ENCODE measurements around the gene CIP2A.
"Not testable (repeated sequence)": the region's sequence is repeated elsewhere in the genome, so short reads cannot be mapped to it uniquely, and the experiment has no call there.

Gene CIP2A

DNA sequence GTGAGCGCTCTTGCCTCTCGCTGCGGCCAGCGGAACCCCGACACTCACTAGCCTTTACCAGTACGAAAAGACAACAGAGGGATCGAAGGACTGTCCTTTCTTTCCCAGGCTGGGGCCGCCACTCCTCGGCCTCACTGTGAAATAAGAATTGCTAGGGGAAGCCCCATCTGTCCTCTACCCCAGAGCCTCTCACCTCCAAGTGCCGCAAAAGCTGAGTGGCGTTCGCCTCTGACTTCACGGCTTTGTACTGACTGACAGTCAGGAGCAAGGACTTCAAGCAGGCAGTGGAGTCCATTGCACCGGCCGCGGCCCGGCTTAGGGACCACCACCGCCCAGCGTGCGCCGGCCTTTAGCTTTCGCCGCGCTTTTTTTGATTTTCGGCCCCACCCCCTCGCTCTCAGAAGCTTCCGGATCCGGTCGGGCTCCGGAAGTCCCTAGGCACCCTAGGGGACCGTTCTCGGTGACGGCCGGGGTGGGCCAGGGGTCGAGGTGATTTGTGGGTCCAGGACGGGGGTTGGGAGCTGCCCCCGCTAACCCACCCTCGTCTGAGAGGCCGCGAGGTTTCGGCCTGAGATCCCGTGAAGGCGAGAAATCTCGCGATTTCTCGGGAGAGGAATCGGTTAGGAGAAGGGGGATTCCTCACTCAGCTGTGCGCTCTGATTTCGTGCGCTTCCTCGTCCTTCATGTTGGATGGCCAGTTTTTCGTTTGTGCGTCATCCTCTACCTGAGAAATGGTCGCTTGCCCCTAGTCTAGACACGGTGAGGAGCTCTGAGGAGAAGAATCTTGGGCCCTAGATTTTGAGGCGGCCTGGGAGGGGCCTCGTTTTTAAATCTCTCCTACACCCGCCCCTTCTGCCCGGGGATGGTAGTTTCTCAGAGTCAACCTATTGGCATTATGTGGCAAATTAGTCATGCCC lies at the start of gene CIP2A, which contains the start of gene DZIP3:
TSS of gene CIP2A (minus strand) at position 358 of the 917 bp plus-strand sequence. CDS start at position 295, 63 bp downstream.
TSS of gene DZIP3 (plus strand) at position 642 of the 917 bp plus-strand sequence. CDS start 15,685 bp downstream, outside the sequence.
- Histone ChIP-seq H3K9ac (ENCODE audit: low read length) (peak within 1 kb of the TSS; percentile 75), H3K4me1 (ENCODE audit: insufficient read depth, low read length) (no peaks in the 10 kb centered on the region), H3K4me3 (ENCODE audit: low read depth in 1 of 2, low read length in 2 of 2) (peak within 1 kb of the TSS; percentile 67 to 70), H3K36me3 (ENCODE audit: insufficient read depth, low read length) (no peaks in the 10 kb centered on the region), H3K27ac (ENCODE audit: low read depth, low read length) (peak within 1 kb of the TSS; percentile 81), H3K27me3 (ENCODE audit: control insufficient read depth in 1 of 2, insufficient read depth in 2 of 2, low read length in 2 of 2) (no peaks in the 10 kb centered on the region), H3K9me3 (ENCODE audit: low read length) (no peaks in the 10 kb centered on the region)

DNA sequence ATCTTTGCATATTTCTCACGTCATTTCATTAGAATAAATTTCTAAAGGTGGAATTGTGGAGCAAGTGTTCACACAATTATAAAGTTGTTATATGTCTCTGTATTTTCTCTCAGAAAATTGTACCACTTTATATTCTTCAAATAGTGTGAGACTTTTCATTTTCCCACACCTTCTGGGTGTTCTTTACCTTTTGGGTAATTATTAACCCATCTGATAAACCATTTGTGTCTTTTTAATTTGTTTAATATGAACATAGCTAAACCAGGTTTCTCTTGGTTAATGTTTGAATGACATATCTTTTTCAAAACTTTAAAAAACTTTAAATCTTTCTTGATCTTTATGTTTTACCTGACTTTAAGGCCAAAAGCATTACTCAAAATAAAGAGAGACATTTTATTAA lies 40.7 kb upstream of the CIP2A start:
- Histone ChIP-seq H3K4me3 (ENCODE audit: low read depth in 1 of 2, low read length in 2 of 2) (no peak overlapping the region), H3K9me3 (ENCODE audit: low read length) (no peaks in the 10 kb centered on the region), H3K36me3 (ENCODE audit: insufficient read depth, low read length) (peaks cover 7% of the 10 kb centered on the region), H3K4me1 (ENCODE audit: insufficient read depth, low read length) (no peaks in the 10 kb centered on the region), H3K27me3 (ENCODE audit: control insufficient read depth in 1 of 2, insufficient read depth in 2 of 2, low read length in 2 of 2) (no peaks in the 10 kb centered on the region), H3K9ac (ENCODE audit: low read length) (no peak overlapping the region), H3K27ac (ENCODE audit: low read depth, low read length) (no peak overlapping the region)

GRCh38 chr3:108623504-108623903 lies 34.3 kb upstream of the CIP2A start:
- no peak overlapping the region for H3K4me3 ChIP-seq (ENCODE audit: low read depth in 1 of 2, low read length in 2 of 2)
- no peak overlapping the region for H3K27ac ChIP-seq (ENCODE audit: low read depth, low read length)
- no peaks in the 10 kb centered on the region for H3K9me3 ChIP-seq (ENCODE audit: low read length)
- H3K9ac ChIP-seq (ENCODE audit: low read length): no peak overlapping the region
- H3K4me1 ChIP-seq (ENCODE audit: insufficient read depth, low read length): no peaks in the 10 kb centered on the region
- H3K36me3 ChIP-seq (ENCODE audit: insufficient read depth, low read length): peaks cover 7% of the 10 kb centered on the region
- no peaks in the 10 kb centered on the region for H3K27me3 ChIP-seq (ENCODE audit: control insufficient read depth in 1 of 2, insufficient read depth in 2 of 2, low read length in 2 of 2)

GRCh38 chr3:108620250-108620649 lies 31.0 kb upstream of the CIP2A start:
- Histone ChIP-seq H3K27ac (ENCODE audit: low read depth, low read length) (no peak overlapping the region), H3K9ac (ENCODE audit: low read length) (no peak overlapping the region), H3K27me3 (ENCODE audit: control insufficient read depth in 1 of 2, insufficient read depth in 2 of 2, low read length in 2 of 2) (no peaks in the 10 kb centered on the region), H3K36me3 (ENCODE audit: insufficient read depth, low read length) (no peaks in the 10 kb centered on the region), H3K9me3 (ENCODE audit: low read length) (no peaks in the 10 kb centered on the region), H3K4me1 (ENCODE audit: insufficient read depth, low read length) (no peaks in the 10 kb centered on the region), H3K4me3 (ENCODE audit: low read depth in 1 of 2, low read length in 2 of 2) (no peak overlapping the region)

GRCh38 chr3:108616090-108616489 lies 26.9 kb upstream of the CIP2A start:
- not testable (repeated sequence) for H3K9me3 ChIP-seq (ENCODE audit: low read length); H3K27me3 ChIP-seq (ENCODE audit: control insufficient read depth in 1 of 2, insufficient read depth in 2 of 2, low read length in 2 of 2); H3K4me1 ChIP-seq (ENCODE audit: insufficient read depth, low read length); H3K4me3 ChIP-seq (ENCODE audit: low read depth in 1 of 2, low read length in 2 of 2); H3K27ac ChIP-seq (ENCODE audit: low read depth, low read length); H3K36me3 ChIP-seq (ENCODE audit: insufficient read depth, low read length); H3K9ac ChIP-seq (ENCODE audit: low read length)

GRCh38 chr3:108610651-108611050 lies 21.4 kb upstream of the CIP2A start:
- H3K36me3 ChIP-seq (ENCODE audit: insufficient read depth, low read length): no peaks in the 10 kb centered on the region

GRCh38 chr3:108608750-108609149 lies 19.5 kb upstream of the CIP2A start:
- Histone ChIP-seq H3K4me1 (ENCODE audit: insufficient read depth, low read length) (no peaks in the 10 kb centered on the region), H3K9ac (ENCODE audit: low read length) (no peak overlapping the region), H3K27me3 (ENCODE audit: control insufficient read depth in 1 of 2, insufficient read depth in 2 of 2, low read length in 2 of 2) (no peaks in the 10 kb centered on the region), H3K9me3 (ENCODE audit: low read length) (no peaks in the 10 kb centered on the region), H3K4me3 (ENCODE audit: low read depth in 1 of 2, low read length in 2 of 2) (no peak overlapping the region), H3K27ac (ENCODE audit: low read depth, low read length) (no peak overlapping the region), H3K36me3 (ENCODE audit: insufficient read depth, low read length) (no peaks in the 10 kb centered on the region)

More at GRCh38 chr3:108610651-108611050, 21.4 kb upstream of the CIP2A start:
- H3K27ac ChIP-seq (ENCODE audit: low read depth, low read length): no peak overlapping the region
- H3K4me1 ChIP-seq (ENCODE audit: insufficient read depth, low read length): no peaks in the 10 kb centered on the region
- no peaks in the 10 kb centered on the region for H3K27me3 ChIP-seq (ENCODE audit: control insufficient read depth in 1 of 2, insufficient read depth in 2 of 2, low read length in 2 of 2)
- no peak overlapping the region for H3K9ac ChIP-seq (ENCODE audit: low read length)
- no peak overlapping the region for H3K4me3 ChIP-seq (ENCODE audit: low read depth in 1 of 2, low read length in 2 of 2)
- no peaks in the 10 kb centered on the region for H3K9me3 ChIP-seq (ENCODE audit: low read length)

DNA sequence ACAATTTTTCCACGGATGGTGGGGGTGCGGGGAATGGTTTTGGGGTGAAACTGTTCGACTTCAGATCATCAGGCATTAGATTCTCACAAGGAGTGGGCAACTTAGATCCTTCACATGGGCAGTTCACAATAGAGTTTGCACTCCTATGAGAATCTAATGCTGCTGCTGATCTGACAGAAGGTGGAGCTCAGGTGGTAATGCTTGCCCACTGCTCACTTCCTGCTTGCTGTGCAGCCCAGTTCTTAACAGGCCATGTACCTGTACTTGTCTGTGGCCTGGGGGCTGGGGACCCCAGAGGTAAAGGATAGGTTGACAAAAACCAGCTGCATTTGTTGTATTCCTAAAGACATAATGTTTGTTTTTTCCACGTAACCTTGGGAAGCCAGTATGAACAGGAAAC lies 16.3 kb upstream of the CIP2A start:
- no peaks in the 10 kb centered on the region for H3K9me3 ChIP-seq (ENCODE audit: low read length)
- H3K27ac ChIP-seq (ENCODE audit: low read depth, low read length): no peak overlapping the region
- no peaks in the 10 kb centered on the region for H3K4me1 ChIP-seq (ENCODE audit: insufficient read depth, low read length)
- H3K4me3 ChIP-seq (ENCODE audit: low read depth in 1 of 2, low read length in 2 of 2): no peak overlapping the region
- H3K36me3 ChIP-seq (ENCODE audit: insufficient read depth, low read length): no peaks in the 10 kb centered on the region
- no peak overlapping the region for H3K9ac ChIP-seq (ENCODE audit: low read length)
- H3K27me3 ChIP-seq (ENCODE audit: control insufficient read depth in 1 of 2, insufficient read depth in 2 of 2, low read length in 2 of 2): no peaks in the 10 kb centered on the region

- H3K27ac ChIP-seq (ENCODE audit: low read depth, low read length): no peak overlapping the region
- H3K36me3 ChIP-seq (ENCODE audit: insufficient read depth, low read length): no peaks in the 10 kb centered on the region
- H3K4me1 ChIP-seq (ENCODE audit: insufficient read depth, low read length): no peaks in the 10 kb centered on the region
- no peaks in the 10 kb centered on the region for H3K9me3 ChIP-seq (ENCODE audit: low read length)
- no peaks in the 10 kb centered on the region for H3K27me3 ChIP-seq (ENCODE audit: control insufficient read depth in 1 of 2, insufficient read depth in 2 of 2, low read length in 2 of 2)
- H3K4me3 ChIP-seq (ENCODE audit: low read depth in 1 of 2, low read length in 2 of 2): no peak overlapping the region
- H3K9ac ChIP-seq (ENCODE audit: low read length): no peak overlapping the region
Observed at GRCh38 chr3:108605028-108605427, 15.8 kb upstream of the CIP2A start.

DNA sequence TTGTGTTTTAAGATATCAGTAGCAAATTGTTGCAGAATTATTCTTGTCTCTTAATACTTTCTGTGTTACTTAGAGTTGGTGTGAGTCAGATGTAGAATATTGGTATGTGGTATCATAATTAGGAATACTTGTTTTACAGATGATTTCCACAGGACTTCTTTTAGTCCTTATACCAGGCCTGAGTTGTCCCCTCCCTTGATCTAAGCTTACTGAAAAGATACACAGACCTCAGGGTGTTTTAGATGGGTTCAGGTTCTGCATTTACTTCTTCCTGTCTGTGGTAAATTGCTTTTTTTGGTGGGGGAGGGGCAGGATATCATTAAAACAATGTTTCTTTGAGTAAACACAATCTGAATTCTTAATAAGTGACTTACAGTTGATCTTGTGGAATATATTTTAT lies 14.5 kb upstream of the CIP2A start:
- H3K27ac ChIP-seq (ENCODE audit: low read depth, low read length): no peak overlapping the region
- H3K27me3 ChIP-seq (ENCODE audit: control insufficient read depth in 1 of 2, insufficient read depth in 2 of 2, low read length in 2 of 2): no peaks in the 10 kb centered on the region
- no peak overlapping the region for H3K4me3 ChIP-seq (ENCODE audit: low read depth in 1 of 2, low read length in 2 of 2)
- H3K4me1 ChIP-seq (ENCODE audit: insufficient read depth, low read length): no peaks in the 10 kb centered on the region
- H3K36me3 ChIP-seq (ENCODE audit: insufficient read depth, low read length): no peaks in the 10 kb centered on the region
- H3K9me3 ChIP-seq (ENCODE audit: low read length): no peaks in the 10 kb centered on the region
- H3K9ac ChIP-seq (ENCODE audit: low read length): no peak overlapping the region

GRCh38 chr3:108602935-108603294 lies 13.7 kb upstream of the CIP2A start:
- Histone ChIP-seq H3K4me3 (ENCODE audit: low read depth in 1 of 2, low read length in 2 of 2) (no peak overlapping the region), H3K27ac (ENCODE audit: low read depth, low read length) (no peak overlapping the region), H3K9ac (ENCODE audit: low read length) (no peak overlapping the region), H3K36me3 (ENCODE audit: insufficient read depth, low read length) (no peaks in the 10 kb centered on the region), H3K9me3 (ENCODE audit: low read length) (no peaks in the 10 kb centered on the region), H3K4me1 (ENCODE audit: insufficient read depth, low read length) (no peaks in the 10 kb centered on the region), H3K27me3 (ENCODE audit: control insufficient read depth in 1 of 2, insufficient read depth in 2 of 2, low read length in 2 of 2) (no peaks in the 10 kb centered on the region)
